Mucosa of descending colon (tissue), 3 donors: Measurements from ENCODE around the gene SLC17A4. TPM values are rescaled to one million over a fixed set of nuclear protein-coding genes. Genes with fewer than 3 reads are reported as not detected.

Source experiments
- ATAC-seq: fragments of 200-7000 bp; cut with Tn5 transposase; one replicate; pipeline ENCODE4 v1.9.1; 2020; ENCODE audit warnings: mild to moderate bottlenecking, moderate library complexity
- DNase-seq, 3 donors: peaks; one replicate each; pipeline ENCODE4 v3.0.0-alpha.2; 2020
- H3K36me3 ChIP-seq: fragments of 200-600 bp; one replicate; pipeline ENCODE4 v1.8.0; 2021; ENCODE audit warnings: low read depth, mild to moderate bottlenecking
- H3K4me1 ChIP-seq: fragments of 200-600 bp; one replicate; pipeline ENCODE4 v1.8.0; 2021; ENCODE audit warnings: low read depth, mild to moderate bottlenecking
- H3K4me3 ChIP-seq: fragments of 200-600 bp; one replicate; pipeline ENCODE4 v1.8.0; 2021; ENCODE audit warnings: mild to moderate bottlenecking
- H3K9me3 ChIP-seq: fragments of 200-600 bp; one replicate; pipeline ENCODE4 v1.8.0; 2021; ENCODE audit warnings: mild to moderate bottlenecking
- CTCF ChIP-seq: fragments of 200-600 bp; IDR thresholded peaks from one replicate; pipeline ENCODE4 v1.8.0; 2022; ENCODE audit warnings: antibody characterized with exemption, mild to moderate bottlenecking
- intact Hi-C, 2 donors: fragments of 100-400 bp; cut with DNase I in 1 of 2; cut with micrococcal nuclease in 1 of 2; formaldehyde crosslinking; loops; one replicate each; pipeline versions ENCODE4 v1.11.0 to v1.11.1; 2022; cut with DNase I, micrococcal nuclease
- total RNA-seq, 3 donors: library from RNA; stranded (reverse); fragmentation: NEBNext Ultra II Directional in 2 of 3; extraction: Animal tissue kit (Norgen Biotek cat#: 25700) in 2 of 3; gene quantifications; one replicate each; pipeline versions ENCODE4 v1.2.1 to v1.2.4, GENCODE V29; 2021 to 2023
- donor health status: DM: no; HTN: no; CAD: no; lungs with moderate emphysema.
- donor health status: DM: no; HTN: no; CAD: no.
- donor health status: DM: no; HTN: yes; CAD: no.

Gene SLC17A4
- total RNA-seq, 3 donors from 2014 or later = 30.2 to 107 (median 40.1) TPM

- intact Hi-C loops = no loop called here
- TF ChIP-seq CTCF = no peak
- no peaks in the 10 kb centered on the region for H3K4me1 ChIP-seq
- DNase-seq (no peak), ATAC-seq (no peak)
- no peak overlapping the region for H3K4me3 ChIP-seq
- H3K36me3 ChIP-seq = no peaks in the 10 kb centered on the region
- H3K9me3 ChIP-seq = no peaks in the 10 kb centered on the region
Measured at GRCh38 chr6:25793970-25794369, 39.4 kb downstream of the SLC17A4 start.

- no peaks in the 10 kb centered on the region for H3K4me1 ChIP-seq
- DNase-seq (no peak), ATAC-seq (no peak)
- intact Hi-C loops = no loop called here
- no peaks in the 10 kb centered on the region for H3K36me3 ChIP-seq
- H3K4me3 ChIP-seq = no peak overlapping the region
- H3K9me3 ChIP-seq = no peaks in the 10 kb centered on the region
- TF ChIP-seq CTCF = no peak
Measured at GRCh38 chr6:25794784-25795183, 40.2 kb downstream of the SLC17A4 start.

GRCh38 chr6:25801436-25801835 lies 46.9 kb downstream of the SLC17A4 start:
- H3K4me3 ChIP-seq = no peak overlapping the region
- intact Hi-C loops = no loop called here
- ATAC-seq (no peak), DNase-seq (no peak)
- H3K9me3 ChIP-seq = no peaks in the 10 kb centered on the region
- TF ChIP-seq CTCF = no peak
- no peaks in the 10 kb centered on the region for H3K36me3 ChIP-seq
- no peaks in the 10 kb centered on the region for H3K4me1 ChIP-seq

GRCh38 chr6:25804804-25805203 lies 50.3 kb downstream of the SLC17A4 start:
- no peaks in the 10 kb centered on the region for H3K9me3 ChIP-seq
- no peak for TF ChIP-seq CTCF
- DNase-seq (no peak), ATAC-seq (no peak)
- no peaks in the 10 kb centered on the region for H3K36me3 ChIP-seq
- intact Hi-C loops = no loop called here
- H3K4me3 ChIP-seq = no peak overlapping the region
- H3K4me1 ChIP-seq = no peaks in the 10 kb centered on the region

GRCh38 chr6:25815194-25815593 lies 60.7 kb downstream of the SLC17A4 start:
- TF ChIP-seq CTCF = no peak
- ATAC-seq (no peak), DNase-seq (no peak)
- Histone ChIP-seq H3K36me3 (no peaks in the 10 kb centered on the region), H3K4me1 (no peaks in the 10 kb centered on the region), H3K4me3 (no peak overlapping the region), H3K9me3 (no peaks in the 10 kb centered on the region)
- intact Hi-C loops = no loop called here

GRCh38 chr6:25816252-25816651 lies 61.7 kb downstream of the SLC17A4 start:
- no peak for TF ChIP-seq CTCF
- no peak for ATAC-seq

More at GRCh38 chr6:25816252-25816651, 61.7 kb downstream of the SLC17A4 start:
- Histone ChIP-seq H3K4me1 (no peaks in the 10 kb centered on the region), H3K9me3 (no peaks in the 10 kb centered on the region), H3K36me3 (no peaks in the 10 kb centered on the region), H3K4me3 (no peak overlapping the region)
- intact Hi-C loops = no loop called here
- DNase-seq = no peak
